ENCODE measurements around the gene NCK2. TPM values are rescaled to one million over a fixed set of nuclear protein-coding genes. Genes with fewer than 3 reads are reported as not detected.

The NCK2 gene
- total and polyA plus RNA-seq, 10 of the 15 experiments (the other 5 are each of a cell fraction or from before 2014, with no cell fraction given) = 1.2 to 30.9 (median 14.1) TPM

DNA sequence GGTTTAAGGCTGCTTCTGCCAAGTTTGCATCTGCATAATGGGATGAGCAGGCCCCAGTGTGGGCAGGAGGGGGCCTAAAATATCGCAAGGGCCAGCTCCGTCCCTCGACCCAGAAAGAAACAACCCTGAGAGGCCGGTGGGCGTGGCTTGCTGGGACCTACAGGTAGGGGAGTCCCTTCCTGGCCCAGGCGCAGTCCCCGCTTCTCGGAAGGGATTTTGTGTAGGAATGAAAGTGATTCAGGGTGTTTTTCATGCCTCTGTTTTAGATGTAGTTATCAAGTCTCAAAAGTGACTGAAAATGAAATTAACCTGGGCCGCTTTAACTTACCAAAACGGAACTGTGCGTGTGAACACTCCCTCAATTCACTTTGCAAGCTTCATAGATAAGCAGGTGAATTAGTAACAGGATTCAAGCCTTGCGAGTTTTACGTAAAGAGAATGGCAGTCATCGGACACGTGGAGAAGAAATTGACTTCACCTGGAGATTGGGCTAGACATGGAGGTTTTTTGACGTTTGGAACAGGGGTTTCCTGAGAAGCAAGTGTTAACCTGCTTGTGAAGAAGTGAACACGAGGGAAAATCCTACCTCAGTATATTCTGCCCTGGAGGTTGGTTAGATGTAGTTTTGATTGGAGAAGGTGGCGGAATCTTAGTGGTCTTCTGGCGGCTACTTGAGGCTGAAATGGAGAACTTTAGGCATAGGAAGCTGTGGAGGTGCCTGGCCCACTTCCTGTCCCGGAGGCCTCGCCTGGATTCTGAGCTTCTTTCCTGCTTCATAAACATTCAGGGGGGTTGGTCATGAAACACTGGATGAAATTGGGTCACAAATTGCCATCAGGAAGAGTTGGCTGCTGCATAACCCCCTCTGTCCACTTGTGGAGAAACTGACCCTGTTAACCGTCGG is 1.7 kb downstream of the NCK2 start (continued):
- TF ChIP-seq, protein P1, sequence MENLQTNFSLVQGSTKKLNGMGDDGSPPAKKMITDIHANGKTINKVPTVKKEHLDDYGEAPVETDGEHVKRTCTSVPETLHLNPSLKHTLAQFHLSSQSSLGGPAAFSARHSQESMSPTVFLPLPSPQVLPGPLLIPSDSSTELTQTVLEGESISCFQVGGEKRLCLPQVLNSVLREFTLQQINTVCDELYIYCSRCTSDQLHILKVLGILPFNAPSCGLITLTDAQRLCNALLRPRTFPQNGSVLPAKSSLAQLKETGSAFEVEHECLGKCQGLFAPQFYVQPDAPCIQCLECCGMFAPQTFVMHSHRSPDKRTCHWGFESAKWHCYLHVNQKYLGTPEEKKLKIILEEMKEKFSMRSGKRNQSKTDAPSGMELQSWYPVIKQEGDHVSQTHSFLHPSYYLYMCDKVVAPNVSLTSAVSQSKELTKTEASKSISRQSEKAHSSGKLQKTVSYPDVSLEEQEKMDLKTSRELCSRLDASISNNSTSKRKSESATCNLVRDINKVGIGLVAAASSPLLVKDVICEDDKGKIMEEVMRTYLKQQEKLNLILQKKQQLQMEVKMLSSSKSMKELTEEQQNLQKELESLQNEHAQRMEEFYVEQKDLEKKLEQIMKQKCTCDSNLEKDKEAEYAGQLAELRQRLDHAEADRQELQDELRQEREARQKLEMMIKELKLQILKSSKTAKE (IDR thresholded peaks at IDR 0.05; ENCODE audit: low read depth, poor library complexity, severe bottlenecking) = peak; percentile 18
- no peak for TF ChIP-seq YBX1 (IDR thresholded peaks at IDR 0.05)
- TF ChIP-seq CBX5 (IDR thresholded peaks at IDR 0.05; ENCODE audit: low read depth) = 0 out of 2 replicates have a peak, but pooled peaks have one; percentile 54
- peak; percentile 28 to 34; a peak in 1 of 4 replicates for TF ChIP-seq IKZF2 (IDR thresholded peaks at IDR 0.05)
- TF ChIP-seq, protein P2, sequence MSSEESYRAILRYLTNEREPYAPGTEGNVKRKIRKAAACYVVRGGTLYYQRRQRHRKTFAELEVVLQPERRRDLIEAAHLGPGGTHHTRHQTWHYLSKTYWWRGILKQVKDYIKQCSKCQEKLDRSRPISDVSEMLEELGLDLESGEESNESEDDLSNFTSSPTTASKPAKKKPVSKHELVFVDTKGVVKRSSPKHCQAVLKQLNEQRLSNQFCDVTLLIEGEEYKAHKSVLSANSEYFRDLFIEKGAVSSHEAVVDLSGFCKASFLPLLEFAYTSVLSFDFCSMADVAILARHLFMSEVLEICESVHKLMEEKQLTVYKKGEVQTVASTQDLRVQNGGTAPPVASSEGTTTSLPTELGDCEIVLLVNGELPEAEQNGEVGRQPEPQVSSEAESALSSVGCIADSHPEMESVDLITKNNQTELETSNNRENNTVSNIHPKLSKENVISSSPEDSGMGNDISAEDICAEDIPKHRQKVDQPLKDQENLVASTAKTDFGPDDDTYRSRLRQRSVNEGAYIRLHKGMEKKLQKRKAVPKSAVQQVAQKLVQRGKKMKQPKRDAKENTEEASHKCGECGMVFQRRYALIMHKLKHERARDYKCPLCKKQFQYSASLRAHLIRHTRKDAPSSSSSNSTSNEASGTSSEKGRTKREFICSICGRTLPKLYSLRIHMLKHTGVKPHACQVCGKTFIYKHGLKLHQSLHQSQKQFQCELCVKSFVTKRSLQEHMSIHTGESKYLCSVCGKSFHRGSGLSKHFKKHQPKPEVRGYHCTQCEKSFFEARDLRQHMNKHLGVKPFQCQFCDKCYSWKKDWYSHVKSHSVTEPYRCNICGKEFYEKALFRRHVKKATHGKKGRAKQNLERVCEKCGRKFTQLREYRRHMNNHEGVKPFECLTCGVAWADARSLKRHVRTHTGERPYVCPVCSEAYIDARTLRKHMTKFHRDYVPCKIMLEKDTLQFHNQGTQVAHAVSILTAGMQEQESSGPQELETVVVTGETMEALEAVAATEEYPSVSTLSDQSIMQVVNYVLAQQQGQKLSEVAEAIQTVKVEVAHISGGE (CRISPR knock-in tag; IDR thresholded peaks at IDR 0.05) = no peak
- TF ChIP-seq, protein P3, sequence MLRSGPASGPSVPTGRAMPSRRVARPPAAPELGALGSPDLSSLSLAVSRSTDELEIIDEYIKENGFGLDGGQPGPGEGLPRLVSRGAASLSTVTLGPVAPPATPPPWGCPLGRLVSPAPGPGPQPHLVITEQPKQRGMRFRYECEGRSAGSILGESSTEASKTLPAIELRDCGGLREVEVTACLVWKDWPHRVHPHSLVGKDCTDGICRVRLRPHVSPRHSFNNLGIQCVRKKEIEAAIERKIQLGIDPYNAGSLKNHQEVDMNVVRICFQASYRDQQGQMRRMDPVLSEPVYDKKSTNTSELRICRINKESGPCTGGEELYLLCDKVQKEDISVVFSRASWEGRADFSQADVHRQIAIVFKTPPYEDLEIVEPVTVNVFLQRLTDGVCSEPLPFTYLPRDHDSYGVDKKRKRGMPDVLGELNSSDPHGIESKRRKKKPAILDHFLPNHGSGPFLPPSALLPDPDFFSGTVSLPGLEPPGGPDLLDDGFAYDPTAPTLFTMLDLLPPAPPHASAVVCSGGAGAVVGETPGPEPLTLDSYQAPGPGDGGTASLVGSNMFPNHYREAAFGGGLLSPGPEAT (IDR thresholded peaks at IDR 0.05; ENCODE audit: low read depth) = peak; percentile 69
- TF ChIP-seq FOXM1 (IDR thresholded peaks at IDR 0.05; ENCODE audit: low read depth, low read length) = peak; percentile 66; the same call in 1 of the 2 replicates
- 0 out of 2 replicates have a peak, but pooled peaks have one; percentile 26 for TF ChIP-seq SIN3A (IDR thresholded peaks at IDR 0.05; ENCODE audit: low read depth, low read length)
- peak; percentile 76 for TF ChIP-seq NFIC (IDR thresholded peaks at IDR 0.05; ENCODE audit: low read depth, low read length)
- peak; percentile 52; the same call in 1 of the 2 replicates for TF ChIP-seq MAX (IDR thresholded peaks at IDR 0.05; ENCODE audit: low read depth, low read length)
- peak; percentile 65 for TF ChIP-seq EED (IDR thresholded peaks at IDR 0.05; ENCODE audit: low read depth)
- TF ChIP-seq ATF2 (IDR thresholded peaks at IDR 0.05; ENCODE audit: low read length) = peak; percentile 73; the same call in 1 of the 2 replicates
- peak; percentile 80 for TF ChIP-seq CREM (IDR thresholded peaks at IDR 0.05; ENCODE audit: low read depth)
- no peak for TF ChIP-seq CEBPZ (IDR thresholded peaks at IDR 0.05; ENCODE audit: low read depth, low read length)
- peak; percentile 52 for TF ChIP-seq POLR2A (IDR thresholded peaks at IDR 0.05; ENCODE audit: low read depth, low read length)
- 0 out of 2 replicates have a peak, but pooled peaks have one; percentile 40 for TF ChIP-seq NBN (IDR thresholded peaks at IDR 0.05)

Data from GM12878 (cell line).